Ammon's horn (tissue), 1 donor: Measurements from ENCODE around the gene CIAO2B.
"Not testable (repeated sequence)": the region's sequence is repeated elsewhere in the genome, so short reads cannot be mapped to it uniquely, and the experiment has no call there.

Source experiments
- DNase-seq: peaks from one replicate; pipeline ENCODE4 v3.0.0-alpha.2; 2016; ENCODE audit warnings: low spot score

The CIAO2B gene

GRCh38 chr16:66903544-66904427 lies 30.4 kb downstream of the CIAO2B start:
- no peak for DNase-seq

- no peak for DNase-seq
Observed at GRCh38 chr16:66902648-66903543, 31.3 kb downstream of the CIAO2B start.

GRCh38 chr16:66901626-66902025 lies 32.6 kb downstream of the CIAO2B start:
- DNase-seq: no peak

DNA sequence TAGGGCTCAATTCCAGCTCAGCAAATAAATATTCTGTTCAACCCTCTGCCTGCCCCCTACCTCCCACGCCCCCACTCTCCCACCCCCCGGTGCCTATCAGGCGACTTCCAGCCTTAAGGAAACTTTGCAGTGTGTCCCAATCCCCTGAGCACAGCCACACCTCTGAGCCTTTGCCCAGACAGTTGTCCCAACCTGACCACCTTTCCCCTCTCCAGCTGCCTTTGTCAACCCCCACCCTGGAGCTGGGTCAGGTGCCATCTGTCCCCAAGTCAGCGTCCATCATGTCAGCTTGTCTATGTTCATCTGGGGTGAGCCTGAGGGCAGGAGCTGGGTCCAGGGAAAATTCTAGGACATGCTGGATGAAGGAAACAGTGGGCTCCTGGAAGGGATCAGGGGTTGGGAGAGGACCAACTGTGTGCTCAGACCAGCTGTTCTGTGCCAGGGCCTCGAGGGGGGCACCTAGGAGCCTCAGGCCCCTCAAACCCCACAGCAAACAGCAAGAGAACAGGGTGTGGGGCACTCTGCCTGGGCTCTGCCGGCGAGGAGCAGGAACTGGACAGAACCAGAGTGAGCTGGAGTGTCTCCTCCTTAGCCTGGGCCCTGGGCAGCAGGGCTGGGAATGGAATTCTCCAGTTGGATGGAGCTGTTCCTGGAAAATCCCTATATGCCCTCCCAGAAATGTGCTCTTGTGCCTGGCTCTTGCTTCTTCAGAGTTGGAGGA lies 33.3 kb downstream of the CIAO2B start:
- DNase-seq: no peak

DNA sequence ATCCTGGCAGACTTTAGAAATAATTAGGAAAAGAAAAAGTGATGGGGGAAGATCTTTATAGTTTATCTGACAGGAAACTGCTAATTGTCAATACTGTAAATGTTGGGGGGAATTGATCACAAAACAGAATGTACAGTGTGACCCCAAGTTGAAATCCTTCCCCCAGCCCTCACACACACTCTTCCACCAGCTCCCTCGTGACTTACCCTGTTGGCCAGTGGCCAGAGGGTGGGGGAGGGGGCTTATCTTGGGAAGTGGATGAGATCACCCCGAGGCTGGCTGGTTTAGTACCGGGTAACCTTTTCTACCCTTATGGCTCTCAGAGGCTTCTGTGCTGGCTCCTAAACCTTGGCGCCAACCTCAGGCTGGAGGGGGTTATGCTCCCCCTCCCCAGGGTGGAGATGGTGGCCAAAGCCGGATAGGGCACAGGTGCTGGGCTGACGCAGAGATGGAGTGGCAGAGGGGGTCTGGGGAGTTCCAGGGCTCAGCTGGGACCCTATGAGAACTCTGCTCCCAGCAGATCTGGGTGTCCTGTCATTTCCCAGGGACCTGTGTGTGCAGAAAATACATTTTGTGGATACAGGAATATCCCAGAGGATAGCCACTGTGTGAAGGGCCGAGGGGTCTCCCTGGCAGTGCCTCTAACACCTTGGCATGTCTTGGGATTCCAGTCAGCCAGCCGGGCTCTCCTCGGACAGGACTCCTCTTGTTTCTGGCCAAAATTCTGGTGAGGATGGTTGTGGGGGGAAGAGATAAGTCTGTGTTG lies 34.1 kb downstream of the CIAO2B start:
- no peak for DNase-seq

- DNase-seq: no peak
Observed at GRCh38 chr16:66899310-66899944, 34.8 kb downstream of the CIAO2B start.

DNA sequence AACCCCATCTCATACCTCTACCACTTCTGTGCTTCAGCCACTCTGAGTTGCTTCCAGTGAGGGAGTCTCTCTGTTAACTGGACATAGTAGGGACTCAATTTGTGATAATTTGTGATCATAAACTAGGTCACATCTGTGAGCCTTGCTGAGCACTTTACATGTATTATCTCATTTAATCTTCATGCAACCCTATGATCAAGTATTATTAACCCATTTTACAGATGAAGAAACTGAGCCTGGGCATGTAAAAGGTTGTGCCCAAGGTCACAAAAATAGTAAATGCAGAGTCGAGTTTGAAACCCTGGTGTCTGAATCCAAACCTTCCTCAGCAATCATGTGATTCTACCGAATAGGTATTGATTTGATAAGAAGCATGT lies 35.3 kb downstream of the CIAO2B start:
- DNase-seq: no peak

DNA sequence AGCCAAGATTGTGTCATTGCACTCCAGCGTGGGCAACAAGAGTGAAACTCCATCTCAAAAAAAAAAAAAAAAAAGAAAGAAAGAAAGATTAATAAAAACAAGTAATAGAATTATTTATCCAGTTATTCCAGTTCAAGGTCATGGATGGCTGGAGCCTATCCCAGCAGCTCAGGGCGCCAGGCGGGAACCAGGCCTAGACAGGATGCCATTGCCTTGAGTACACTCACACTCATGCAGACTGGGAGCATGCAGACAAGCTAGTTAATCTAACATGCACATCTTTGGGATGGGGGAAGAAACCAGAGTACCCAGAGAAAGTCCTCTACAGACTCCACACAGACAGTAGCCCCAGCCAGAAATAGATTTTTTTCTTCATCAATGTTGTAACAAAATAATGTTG lies 36.0 kb downstream of the CIAO2B start:
- DNase-seq: no peak

DNA sequence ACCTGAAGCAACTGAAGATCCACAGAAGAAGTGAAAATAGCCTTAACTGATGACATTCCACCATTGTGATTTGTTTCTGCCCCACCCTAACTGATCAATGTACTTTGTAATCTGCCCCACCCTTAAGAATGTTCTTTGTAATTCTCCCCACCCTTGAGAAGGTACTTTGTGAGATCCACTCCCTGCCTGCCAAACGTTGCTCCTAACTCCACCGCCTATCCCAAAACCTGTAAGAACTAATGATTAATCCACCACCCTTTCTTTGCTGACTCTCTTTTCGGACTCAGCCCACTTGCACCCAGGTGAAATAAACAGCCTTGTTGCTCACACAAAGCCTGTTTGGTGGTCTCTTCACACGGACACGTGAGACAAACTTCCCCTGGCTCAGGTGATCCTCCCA lies 37.5 kb downstream of the CIAO2B start:
- DNase-seq: not testable (repeated sequence)

DNA sequence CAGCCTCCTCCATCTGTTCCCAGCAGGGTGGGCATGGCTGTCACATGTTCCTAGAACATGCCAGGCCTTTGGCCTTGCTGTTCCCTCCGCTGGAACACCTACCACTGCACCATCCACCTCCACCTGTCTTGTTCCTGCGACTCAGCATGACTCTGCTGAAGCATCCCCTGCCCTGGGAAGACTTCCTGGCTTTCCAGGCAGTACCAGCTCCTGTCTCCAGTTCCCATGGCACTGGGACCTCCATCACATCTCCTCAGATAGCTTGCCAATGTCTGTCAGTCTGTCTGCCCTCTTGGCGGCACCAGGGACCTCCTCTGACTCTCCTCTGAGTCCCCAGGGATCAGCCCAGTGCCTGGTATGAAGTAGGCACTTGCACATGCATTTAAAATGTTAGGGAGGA lies 38.2 kb downstream of the CIAO2B start:
- no peak for DNase-seq

- DNase-seq: no peak
Observed at GRCh38 chr16:66895689-66895979, 38.6 kb downstream of the CIAO2B start.

GRCh38 chr16:66894948-66895688 lies 39.1 kb downstream of the CIAO2B start:
- DNase-seq: peak; percentile 93

GRCh38 chr16:66894055-66894454 lies 40.1 kb downstream of the CIAO2B start:
- no peak for DNase-seq

DNA sequence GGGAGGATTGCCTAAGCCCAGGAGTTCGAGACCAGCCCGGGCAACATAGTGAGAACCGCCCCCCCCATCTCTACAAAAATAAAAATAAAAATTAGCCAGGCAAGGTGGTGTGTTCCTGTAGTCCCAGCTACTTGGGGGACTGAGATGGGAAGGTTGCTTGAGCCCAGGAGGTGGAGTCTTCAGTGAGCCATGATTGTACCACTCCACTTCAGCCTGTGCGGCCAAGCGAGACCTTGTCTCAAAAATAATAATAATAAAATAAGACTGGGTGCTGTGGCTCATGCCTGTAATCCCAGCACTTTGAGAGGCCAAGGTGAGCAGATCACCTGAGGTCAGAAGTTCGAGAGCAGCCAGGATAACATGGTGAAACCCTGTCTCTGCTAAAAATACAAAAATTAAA lies 42.4 kb downstream of the CIAO2B start:
- DNase-seq: no peak

DNA sequence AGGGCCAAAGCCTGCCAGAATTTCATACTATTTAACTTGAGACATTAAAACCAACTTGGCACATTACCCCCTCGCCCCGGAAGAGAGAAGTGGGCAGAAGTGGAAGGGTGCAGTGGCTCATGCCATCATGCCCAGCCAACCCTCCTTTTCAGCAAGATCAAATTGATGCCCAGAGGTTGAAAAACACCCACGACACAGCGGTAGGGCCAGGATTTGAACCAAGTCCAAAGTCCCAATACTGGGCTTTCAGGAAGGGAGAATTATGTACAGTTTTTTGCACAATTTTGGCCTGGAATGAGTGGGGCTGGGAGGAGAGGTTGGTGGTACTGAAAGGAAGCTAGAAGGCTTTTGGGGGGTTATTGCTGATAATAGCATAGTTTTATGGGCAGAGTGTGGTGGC lies 42.8 kb downstream of the CIAO2B start:
- DNase-seq: no peak

- DNase-seq: no peak
Observed at GRCh38 chr16:66890799-66891198, 43.4 kb downstream of the CIAO2B start.

DNA sequence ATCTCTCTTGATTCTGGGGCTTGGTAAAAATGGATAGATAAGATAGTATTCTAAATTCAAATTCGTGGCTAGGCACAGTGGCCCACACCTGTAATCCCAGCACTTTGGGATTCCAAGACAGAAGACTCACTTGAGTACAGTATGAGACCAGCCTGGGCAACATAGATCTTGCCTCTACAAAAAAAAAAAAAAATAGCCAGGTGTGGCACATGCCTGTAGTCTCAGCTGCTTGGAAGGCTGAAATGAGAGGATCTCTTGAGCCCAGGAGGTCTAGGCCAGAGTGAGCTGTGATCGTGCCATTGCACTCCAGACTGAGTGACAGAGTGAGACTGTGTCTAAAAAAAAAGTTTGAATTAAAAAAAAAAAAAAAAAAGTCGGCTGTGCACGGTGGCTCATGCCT lies 44.6 kb downstream of the CIAO2B start:
- DNase-seq: no peak

- DNase-seq: no peak
Observed at GRCh38 chr16:66888647-66889615, 45.3 kb downstream of the CIAO2B start.

DNA sequence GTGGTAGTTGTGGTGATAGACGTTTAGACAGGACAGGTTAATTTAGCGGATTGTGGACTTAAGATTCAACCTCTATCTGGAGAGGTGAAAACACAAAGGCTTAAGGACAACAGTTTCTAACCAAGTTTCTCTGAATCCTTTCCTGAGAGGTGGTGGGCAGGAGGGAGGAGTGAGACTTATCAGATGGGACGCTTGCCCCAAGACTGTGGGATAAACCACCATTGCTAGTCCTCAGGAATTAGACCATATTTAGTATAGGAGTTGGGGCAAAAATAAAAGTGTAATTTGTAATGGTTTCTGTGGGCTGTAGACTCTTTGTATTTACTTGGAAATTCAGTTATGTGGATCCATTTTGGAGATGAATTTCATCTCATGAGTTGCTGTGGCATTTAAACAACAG lies 47.3 kb downstream of the CIAO2B start:
- DNase-seq: no peak
